Coronary artery (tissue), 2 donors: ENCODE results near the gene ASCC2.

Source experiments
- DNase-seq: peaks from one replicate; pipeline ENCODE4 v3.0.0-alpha.2; 2017; ENCODE audit warnings: low spot score
- H3K27ac ChIP-seq, 2 donors: fragments of 200-600 bp; sonication (generic); one replicate each; pipeline ENCODE4 v1.5.1; 2016 to 2019
- H3K4me3 ChIP-seq: fragments of 200-600 bp; sonication (generic); 2 replicates; pipeline ENCODE4 v1.5.1; 2016; ENCODE audit warnings: mild to moderate bottlenecking, moderate library complexity
- TF ChIP-seq, protein P1 (sequence below): fragments of 200-600 bp; sonication (generic); IDR thresholded peaks from one replicate; pipeline ENCODE4 v1.5.1; 2019; ENCODE audit warnings: antibody characterized with exemption

The ASCC2 gene

DNA sequence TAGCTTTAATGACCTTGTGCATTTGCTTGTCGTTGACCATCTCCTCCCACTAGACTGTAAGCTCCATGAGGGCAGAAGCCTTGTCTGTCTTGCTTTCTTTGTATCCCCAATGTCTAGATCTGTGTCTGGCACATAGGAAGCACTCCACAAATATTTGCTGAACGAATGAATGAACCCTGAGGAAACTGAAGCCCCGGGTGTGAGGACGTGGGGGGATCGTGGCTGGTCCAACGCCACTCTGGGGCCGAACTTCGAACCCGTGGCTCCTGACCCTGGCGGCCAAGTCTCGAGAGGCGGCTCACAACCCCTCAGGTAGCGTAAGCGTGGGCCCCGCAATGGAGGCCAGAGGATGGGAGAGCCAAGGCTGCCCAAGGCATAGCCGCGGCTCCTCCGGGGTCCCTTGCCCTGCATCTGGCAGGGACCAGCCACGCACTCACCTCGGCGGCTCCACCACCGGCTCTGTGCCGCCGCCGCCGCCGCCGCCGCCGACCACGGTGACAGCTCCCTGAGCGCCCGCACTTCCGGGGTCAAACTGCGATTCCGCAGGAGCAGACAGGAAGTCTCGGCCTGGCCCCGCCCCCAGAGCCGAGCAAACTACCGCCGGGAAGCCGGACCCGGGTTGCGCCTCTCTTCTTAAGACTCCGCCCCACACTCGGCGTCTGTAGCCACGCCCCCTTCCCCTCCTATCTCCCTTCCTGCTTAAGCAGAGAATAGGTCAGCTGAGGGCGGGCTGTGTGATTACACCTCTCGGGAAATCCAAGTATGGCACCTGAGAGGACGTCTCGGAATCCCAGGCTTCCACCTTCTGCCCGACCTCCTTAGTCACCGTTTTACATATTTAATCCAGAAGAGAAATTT is at the start of gene ASCC2:
TSS of gene ASCC2 (minus strand) at position 534 of the 858 bp plus-strand sequence. CDS start 5,949 bp downstream, outside the sequence.
- TF ChIP-seq, protein P1, sequence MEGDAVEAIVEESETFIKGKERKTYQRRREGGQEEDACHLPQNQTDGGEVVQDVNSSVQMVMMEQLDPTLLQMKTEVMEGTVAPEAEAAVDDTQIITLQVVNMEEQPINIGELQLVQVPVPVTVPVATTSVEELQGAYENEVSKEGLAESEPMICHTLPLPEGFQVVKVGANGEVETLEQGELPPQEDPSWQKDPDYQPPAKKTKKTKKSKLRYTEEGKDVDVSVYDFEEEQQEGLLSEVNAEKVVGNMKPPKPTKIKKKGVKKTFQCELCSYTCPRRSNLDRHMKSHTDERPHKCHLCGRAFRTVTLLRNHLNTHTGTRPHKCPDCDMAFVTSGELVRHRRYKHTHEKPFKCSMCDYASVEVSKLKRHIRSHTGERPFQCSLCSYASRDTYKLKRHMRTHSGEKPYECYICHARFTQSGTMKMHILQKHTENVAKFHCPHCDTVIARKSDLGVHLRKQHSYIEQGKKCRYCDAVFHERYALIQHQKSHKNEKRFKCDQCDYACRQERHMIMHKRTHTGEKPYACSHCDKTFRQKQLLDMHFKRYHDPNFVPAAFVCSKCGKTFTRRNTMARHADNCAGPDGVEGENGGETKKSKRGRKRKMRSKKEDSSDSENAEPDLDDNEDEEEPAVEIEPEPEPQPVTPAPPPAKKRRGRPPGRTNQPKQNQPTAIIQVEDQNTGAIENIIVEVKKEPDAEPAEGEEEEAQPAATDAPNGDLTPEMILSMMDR, result no peak
- peak; percentile 98 for DNase-seq
- Histone ChIP-seq H3K4me3 (peak within 1 kb of the TSS; percentile 87), H3K27ac (peak within 1 kb of the TSS; percentile 38 to 81)

DNA sequence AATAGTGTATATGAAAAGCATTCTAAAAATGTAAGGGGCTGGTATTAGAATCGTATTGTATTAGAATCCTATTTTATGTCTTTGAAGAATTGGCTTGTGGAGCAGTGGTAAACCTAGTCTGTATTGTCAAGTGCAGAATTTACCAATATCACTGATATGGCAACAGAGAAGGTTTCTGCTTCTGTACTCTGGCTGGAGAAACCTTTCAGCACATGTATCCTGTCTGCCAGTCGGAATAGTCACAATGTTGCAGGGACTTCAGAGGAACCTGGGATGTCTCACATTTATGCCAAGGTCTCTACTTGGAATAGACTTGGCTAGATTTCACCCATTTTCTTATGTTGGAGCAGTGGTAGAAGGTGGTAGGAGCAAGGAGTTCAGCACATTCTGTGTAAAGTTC is 49.3 kb upstream of the ASCC2 start:
- no peak for DNase-seq
- Histone ChIP-seq H3K4me3 (no peak overlapping the region), H3K27ac (no peak overlapping the region)
- TF ChIP-seq, protein P1, result no peak

GRCh38 chr22:29886596-29886995 is 48.5 kb upstream of the ASCC2 start:
- TF ChIP-seq, protein P1, result no peak
- DNase-seq, result no peak
- Histone ChIP-seq H3K4me3 (no peak overlapping the region), H3K27ac (no peak overlapping the region)

- TF ChIP-seq, protein P1, result no peak
- no peak for DNase-seq
- Histone ChIP-seq H3K4me3 (no peak overlapping the region), H3K27ac (no peak overlapping the region)
These were observed 47.5 kb upstream of the ASCC2 start for GRCh38 chr22:29885610-29886009.

GRCh38 chr22:29883775-29884097 is 45.7 kb upstream of the ASCC2 start:
- H3K4me3 ChIP-seq, result peak overlapping the region; percentile 96
- peak overlapping the region; percentile 94 to 97 for H3K27ac ChIP-seq
- TF ChIP-seq, protein P1, result no peak
- no peak for DNase-seq

- TF ChIP-seq, protein P1, result no peak
- peak; percentile 94 for DNase-seq
- peak within 1 kb of the TSS; percentile 96 for H3K4me3 ChIP-seq
- H3K27ac ChIP-seq, result peak within 1 kb of the TSS; percentile 94 to 97
These were observed 45.1 kb upstream of the ASCC2 start, which contains the start of gene MTMR3 for GRCh38 chr22:29883045-29883774. TSS of gene MTMR3 (plus strand) at chr22:29883174. CDS start at chr22:29971060, 87,886 bp downstream.
